Neural cell (in vitro differentiated cells): ENCODE data around the gene CDH4.

ENCODE experiments used
- CTCF ChIP-seq: fragments of 450-650 bp; IDR thresholded peaks from 2 replicates; pipeline ENCODE4 v1.5.1; 2014; ENCODE audit warnings: antibody characterized with exemption, mild to moderate bottlenecking, moderate library complexity; ENCODE audit not compliant: poor library complexity, severe bottlenecking
- EP300 ChIP-seq: fragments of 450-650 bp; conservative IDR thresholded peaks from 2 replicates; pipeline ENCODE4 v1.6.1; 2014; ENCODE audit warnings: antibody characterized with exemption, mild to moderate bottlenecking, moderate library complexity; ENCODE audit not compliant: poor library complexity, severe bottlenecking
- EZH2 ChIP-seq: fragments of 200-600, 300-800 bp; shearing (Covaris generic), sonication (generic); IDR thresholded peaks from 2 replicates; pipeline ENCODE4 v1.6.1; 2014; ENCODE audit warnings: antibody characterized with exemption, low read length, borderline replicate concordance, mild to moderate bottlenecking; ENCODE audit not compliant: insufficient read depth, poor library complexity, severe bottlenecking
- MXI1 ChIP-seq: fragments of 450-650 bp; conservative IDR thresholded peaks from 2 replicates; pipeline ENCODE4 v1.6.1; 2014; ENCODE audit warnings: antibody characterized with exemption, mild to moderate bottlenecking; ENCODE audit not compliant: poor library complexity, severe bottlenecking
- POLR2AphosphoS5 ChIP-seq: IDR thresholded peaks from 2 replicates; pipeline ENCODE4 v1.6.1; 2012
- RAD21 ChIP-seq: fragments of 450-650 bp; conservative IDR thresholded peaks from 2 replicates; pipeline ENCODE4 v1.6.1; 2014; ENCODE audit warnings: antibody characterized with exemption, mild to moderate bottlenecking, moderate library complexity
- REST ChIP-seq: IDR thresholded peaks from 2 replicates; pipeline ENCODE4 v1.6.1; 2012; ENCODE audit warnings: borderline replicate concordance
- SMC3 ChIP-seq: fragments of 450-650 bp; conservative IDR thresholded peaks from 2 replicates; pipeline ENCODE4 v1.6.1; 2014; ENCODE audit warnings: antibody characterized with exemption, mild to moderate bottlenecking, moderate library complexity; ENCODE audit not compliant: poor library complexity
- TAF1 ChIP-seq: IDR thresholded peaks from 2 replicates; pipeline ENCODE4 v1.6.1; 2012; ENCODE audit warnings: low read depth

- TF ChIP-seq CTCF (no peak), POLR2AphosphoS5 (no peak), REST (no peak), EZH2 (no peak), TAF1 (no peak), RAD21 (no peak), MXI1 (no peak), EP300 (no peak), SMC3 (no peak)
Observed at GRCh38 chr20:61726979-61727378, 474.9 kb downstream of the CDH4 start.
